HepG2 (cell line): ENCODE data around the gene HSD11B2.

Experiments
- EZH2 ChIP-seq: conservative IDR thresholded peaks from 2 replicates; pipeline ENCODE4 v1.6.1; 2012; ENCODE audit warnings: mild to moderate bottlenecking, low read depth, low read length, moderate library complexity
- HOXD1 ChIP-seq: sonication (generic); formaldehyde crosslinking; IDR thresholded peaks from 2 replicates; pipeline ENCODE4 v1.5.0; 2020; ENCODE audit warnings: missing genetic modification reagents
- NFYB ChIP-seq: sonication (generic); formaldehyde crosslinking; IDR thresholded peaks from 2 replicates; pipeline ENCODE4 v1.4.0; 2020; ENCODE audit warnings: missing genetic modification reagents
- PAF1 ChIP-seq: IDR thresholded peaks from 2 replicates; pipeline ENCODE4 v1.6.1; 2016; ENCODE audit warnings: missing genetic modification reagents, missing compliant biosample characterization
- TAF15 ChIP-seq: fragments of 200-400 bp; formaldehyde crosslinking; IDR thresholded peaks from one replicate; pipeline ENCODE4 v1.6.1; 2018; ENCODE audit warnings: mild to moderate bottlenecking, low read depth, low read length; ENCODE audit not compliant: poor library complexity, severe bottlenecking

GRCh38 chr16:67403976-67404555 is 26.9 kb upstream of the HSD11B2 start:
- TF ChIP-seq HOXD1 (CRISPR knock-in tag), result no peak
- TF ChIP-seq EZH2, result no peak
- no peak for TF ChIP-seq PAF1 (CRISPR knock-in tag)
- TF ChIP-seq TAF15, result no peak
- no peak for TF ChIP-seq NFYB
